Naive thymus-derived CD8-positive, alpha-beta T cell (primary cell): ENCODE data around the gene FRMPD3. TPM values are rescaled to one million over a fixed set of nuclear protein-coding genes. Genes with fewer than 3 reads are reported as not detected.

Experiments
- ATAC-seq, 2 donors: fragments of 150-1000 bp; cut with Tn5 transposase in 1 of 2; sonication (Bioruptor Pico), chemical (Tn5 transposase) in 1 of 2; 1 replicate in 1 of 2; 2 replicates in 1 of 2; pipeline ENCODE4 v1.10.0; 2021; ENCODE audit warnings: mild to moderate bottlenecking in 2 of 2, moderate library complexity in 2 of 2
- POLR2A ChIA-PET: fragments of 350-600 bp; sonication (Branson Sonifier 250); formaldehyde crosslinking; loops from one replicate; lab custom pipeline; 2021; ENCODE audit warnings: antibody characterized with exemption; lab: Charles Lee
- DNase-seq, 10 donors: peaks; one replicate each; pipeline versions ENCODE4 v3.0.0 to v3.0.0-alpha.2; 2020 to 2022
- H3K27ac Mint-ChIP-seq, 10 donors: one replicate each; pipeline ENCODE4 v1.8.0; 2020 to 2022; ENCODE audit warnings: mild to moderate bottlenecking in 10 of 10, mixed read lengths in 10 of 10, moderate library complexity in 4 of 10, inconsistent platforms in 1 of 10
- H3K27me3 Mint-ChIP-seq, 5 donors: one replicate each; pipeline ENCODE4 v1.8.0; 2021 to 2022; ENCODE audit warnings: mixed read lengths in 5 of 5
- H3K36me3 Mint-ChIP-seq, 3 donors: one replicate each; pipeline ENCODE4 v1.8.0; 2020 to 2022; ENCODE audit warnings: mixed read lengths in 3 of 3, mild to moderate bottlenecking in 2 of 3, inconsistent platforms in 1 of 3
- H3K4me1 Mint-ChIP-seq, 4 donors: one replicate each; pipeline ENCODE4 v1.8.0; 2021 to 2022; ENCODE audit warnings: mixed read lengths in 4 of 4
- H3K4me3 Mint-ChIP-seq, 10 donors: one replicate each; pipeline ENCODE4 v1.8.0; 2020 to 2022; ENCODE audit warnings: mild to moderate bottlenecking in 10 of 10, mixed read lengths in 10 of 10, moderate library complexity in 6 of 10, inconsistent platforms in 1 of 10
- H3K9me3 Mint-ChIP-seq, 9 donors: one replicate each; pipeline ENCODE4 v1.8.0; 2020 to 2022; ENCODE audit warnings: mixed read lengths in 9 of 9, mild to moderate bottlenecking in 3 of 9, inconsistent platforms in 1 of 9, moderate library complexity in 1 of 9
- polyA plus RNA-seq, 3 donors: library from polyadenylated mRNA; unstranded; fragments of 300-500 nt; fragmentation: Illumina TruSeq; gene quantifications; one replicate each; pipeline ENCODE4 v1.2.3, GENCODE V29; 2021
- total RNA-seq, 8 experiments: library from RNA in 2 of 8; stranded (reverse) in 2 of 8; gene quantifications; one replicate each; pipeline ENCODE4 v1.2.3 and lab custom pipeline; 2021 to 2026

FRMPD3 gene
- total and polyA plus RNA-seq, 5 experiments from 2014 or later, result 0.10 to 0.13 (median 0.11) TPM; not detected in 2

- H3K27ac Mint-ChIP-seq, result no peak overlapping the region
- POLR2A ChIA-PET, result no interaction called here
- peaks cover 0 to 3% (median 0%) of the 10 kb centered on the region in 5 donors for H3K27me3 Mint-ChIP-seq
- no peak for DNase-seq
- no peaks in the 10 kb centered on the region for H3K36me3 Mint-ChIP-seq
- no peak for ATAC-seq
- H3K9me3 Mint-ChIP-seq, result no peaks in the 10 kb centered on the region
- peaks cover 0 to 2% (median 0%) of the 10 kb centered on the region in 4 donors for H3K4me1 Mint-ChIP-seq
- H3K4me3 Mint-ChIP-seq, result no peak overlapping the region
Measured at GRCh38 chrX:107485013-107485412, 35.6 kb downstream of the FRMPD3 start.

GRCh38 chrX:107493141-107493540 lies 43.7 kb downstream of the FRMPD3 start:
- no peak overlapping the region for H3K4me3 Mint-ChIP-seq
- POLR2A ChIA-PET, result no interaction called here
- DNase-seq (no peak), ATAC-seq (no peak)
- H3K9me3 Mint-ChIP-seq, result peaks cover 0 to 2% (median 0%) of the 10 kb centered on the region in 9 donors
- peaks cover 3 to 16% (median 5%) of the 10 kb centered on the region in 5 donors for H3K27me3 Mint-ChIP-seq
- H3K4me1 Mint-ChIP-seq, result no peaks in the 10 kb centered on the region
- H3K27ac Mint-ChIP-seq, result no peak overlapping the region
- no peaks in the 10 kb centered on the region for H3K36me3 Mint-ChIP-seq

- POLR2A ChIA-PET, result no interaction called here
Measured at GRCh38 chrX:107496786-107497185, 47.3 kb downstream of the FRMPD3 start.

More at GRCh38 chrX:107496786-107497185, 47.3 kb downstream of the FRMPD3 start:
- Mint-ChIP-seq H3K4me3 (no peak overlapping the region), H3K27ac (no peak overlapping the region), H3K36me3 (no peaks in the 10 kb centered on the region), H3K4me1 (no peaks in the 10 kb centered on the region), H3K9me3 (peaks cover 0 to 1% (median 0%) of the 10 kb centered on the region in 9 donors), H3K27me3 (peaks cover 2 to 23% (median 11%) of the 10 kb centered on the region in 5 donors)
- ATAC-seq (no peak), DNase-seq (no peak)

Other genes with a start within 250 kb of the FRMPD3 start
- 1 to 10 TPM; 3.7 to 5.7 TPM for gene NUP62CL, start 243.2 kb upstream of the FRMPD3 start, total RNA-seq
- under 1 TPM in 2 of 3 donors, not detected in 1; 0.10 to 0.28 TPM for gene NUP62CL, start 243.2 kb upstream of the FRMPD3 start, polyA plus RNA-seq
- not detected for gene DNAAF6, start 243.0 kb upstream of the FRMPD3 start, total RNA-seq
- gene DNAAF6, start 243.0 kb upstream of the FRMPD3 start, polyA plus RNA-seq, result not detected
- gene PRPS1, start 178.9 kb downstream of the FRMPD3 start, total RNA-seq, result 10 to 100 TPM; 62.4 to 66.3 TPM
- 10 to 100 TPM; 53.8 to 61.6 (median 56.7) TPM for gene PRPS1, start 178.9 kb downstream of the FRMPD3 start, polyA plus RNA-seq